RWPE2 (cell line): Measurements from ENCODE around the gene TTC28.

Source experiments
- ATAC-seq: fragments of 200-7000 bp; cut with Tn5 transposase; 3 replicates; pipeline ENCODE4 v1.9.1; 2021; ENCODE audit warnings: low read depth
- DNase-seq: peaks from one replicate; pipeline ENCODE4 v3.0.0-alpha.2; 2020; ENCODE audit warnings: low spot score
- H3K27ac ChIP-seq: fragments of 450-650 bp; 2 replicates; pipeline ENCODE4 v1.5.1; 2017; ENCODE audit warnings: mild to moderate bottlenecking; ENCODE audit not compliant: poor library complexity, severe bottlenecking
- H3K27me3 ChIP-seq: fragments of 250-450 bp; sonication (Bioruptor Pico); 2 replicates; pipeline ENCODE4 v1.5.1; 2021; ENCODE audit warnings: mild to moderate bottlenecking, moderate library complexity; ENCODE audit not compliant: insufficient read depth, poor library complexity, severe bottlenecking
- H3K36me3 ChIP-seq: fragments of 250-450 bp; sonication (Bioruptor Pico); 2 replicates; pipeline ENCODE4 v1.5.1; 2020; ENCODE audit warnings: low read depth, mild to moderate bottlenecking, moderate library complexity
- H3K4me1 ChIP-seq: fragments of 250-450 bp; sonication (Bioruptor Pico); 2 replicates; pipeline ENCODE4 v1.5.1; 2021; ENCODE audit warnings: mild to moderate bottlenecking, moderate library complexity; ENCODE audit not compliant: insufficient read depth, poor library complexity, severe bottlenecking
- H3K4me3 ChIP-seq: fragments of 250-450 bp; sonication (Bioruptor Pico); 2 replicates; pipeline ENCODE4 v1.5.1; 2021; ENCODE audit warnings: mild to moderate bottlenecking, moderate library complexity; ENCODE audit not compliant: severe bottlenecking
- H3K9me3 ChIP-seq: fragments of 250-450 bp; sonication (Bioruptor Pico); 2 replicates; pipeline ENCODE4 v1.5.1; 2021; ENCODE audit warnings: mild to moderate bottlenecking, moderate library complexity; ENCODE audit not compliant: severe bottlenecking
- TF ChIP-seq, protein P1 (sequence below): fragments of 450-650 bp; IDR thresholded peaks from one replicate; pipeline ENCODE4 v1.5.1; 2017; ENCODE audit warnings: mild to moderate bottlenecking, moderate library complexity; ENCODE audit not compliant: poor library complexity, severe bottlenecking

Gene TTC28

GRCh38 chr22:28048529-28048928 lies 631.1 kb downstream of the TTC28 start:
- no peaks in the 10 kb centered on the region for H3K27me3 ChIP-seq
- DNase-seq (no peak), ATAC-seq (no peak)
- H3K36me3 ChIP-seq, result no peaks in the 10 kb centered on the region
- no peak overlapping the region for H3K27ac ChIP-seq
- no peak overlapping the region for H3K4me3 ChIP-seq
- H3K9me3 ChIP-seq, result no peaks in the 10 kb centered on the region
- TF ChIP-seq, protein P1, sequence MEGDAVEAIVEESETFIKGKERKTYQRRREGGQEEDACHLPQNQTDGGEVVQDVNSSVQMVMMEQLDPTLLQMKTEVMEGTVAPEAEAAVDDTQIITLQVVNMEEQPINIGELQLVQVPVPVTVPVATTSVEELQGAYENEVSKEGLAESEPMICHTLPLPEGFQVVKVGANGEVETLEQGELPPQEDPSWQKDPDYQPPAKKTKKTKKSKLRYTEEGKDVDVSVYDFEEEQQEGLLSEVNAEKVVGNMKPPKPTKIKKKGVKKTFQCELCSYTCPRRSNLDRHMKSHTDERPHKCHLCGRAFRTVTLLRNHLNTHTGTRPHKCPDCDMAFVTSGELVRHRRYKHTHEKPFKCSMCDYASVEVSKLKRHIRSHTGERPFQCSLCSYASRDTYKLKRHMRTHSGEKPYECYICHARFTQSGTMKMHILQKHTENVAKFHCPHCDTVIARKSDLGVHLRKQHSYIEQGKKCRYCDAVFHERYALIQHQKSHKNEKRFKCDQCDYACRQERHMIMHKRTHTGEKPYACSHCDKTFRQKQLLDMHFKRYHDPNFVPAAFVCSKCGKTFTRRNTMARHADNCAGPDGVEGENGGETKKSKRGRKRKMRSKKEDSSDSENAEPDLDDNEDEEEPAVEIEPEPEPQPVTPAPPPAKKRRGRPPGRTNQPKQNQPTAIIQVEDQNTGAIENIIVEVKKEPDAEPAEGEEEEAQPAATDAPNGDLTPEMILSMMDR, result no peak
- no peaks in the 10 kb centered on the region for H3K4me1 ChIP-seq

DNA sequence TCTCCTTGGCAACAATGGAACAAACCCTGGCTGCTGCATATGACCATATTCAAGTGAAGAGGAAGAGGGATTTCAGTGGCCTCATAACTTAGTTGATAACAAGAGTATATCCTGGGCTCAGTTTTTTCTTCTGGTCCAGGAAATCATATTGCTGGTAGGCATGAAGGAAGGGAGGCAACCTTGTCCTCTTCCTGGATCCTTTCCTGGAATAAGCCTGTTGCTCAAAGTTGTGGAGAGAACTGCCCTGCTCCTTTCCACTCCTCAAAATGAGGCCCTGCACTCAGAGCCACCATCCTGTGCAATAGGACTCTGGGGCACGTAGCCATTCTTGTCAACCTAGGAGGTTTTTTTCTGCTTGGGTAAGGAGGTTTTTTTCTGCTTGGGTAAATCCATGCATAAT lies 631.9 kb downstream of the TTC28 start:
- DNase-seq (no peak), ATAC-seq (no peak)
- Histone ChIP-seq H3K9me3 (no peaks in the 10 kb centered on the region), H3K4me1 (no peaks in the 10 kb centered on the region), H3K27ac (no peak overlapping the region), H3K4me3 (no peak overlapping the region), H3K36me3 (no peaks in the 10 kb centered on the region), H3K27me3 (no peaks in the 10 kb centered on the region)
- TF ChIP-seq, protein P1, result no peak

- DNase-seq (no peak), ATAC-seq (no peak)
- TF ChIP-seq, protein P1, result no peak
- Histone ChIP-seq H3K27me3 (no peaks in the 10 kb centered on the region), H3K4me3 (no peak overlapping the region), H3K36me3 (no peaks in the 10 kb centered on the region), H3K27ac (no peak overlapping the region), H3K4me1 (no peaks in the 10 kb centered on the region), H3K9me3 (no peaks in the 10 kb centered on the region)
Measured at GRCh38 chr22:28046100-28046499, 633.5 kb downstream of the TTC28 start.

GRCh38 chr22:28044546-28045173 lies 635.0 kb downstream of the TTC28 start:
- no peak for DNase-seq
- H3K36me3 ChIP-seq, result no peaks in the 10 kb centered on the region
- no peaks in the 10 kb centered on the region for H3K4me1 ChIP-seq
- H3K4me3 ChIP-seq, result no peak overlapping the region
- no peaks in the 10 kb centered on the region for H3K9me3 ChIP-seq
- TF ChIP-seq, protein P1, result no peak
- no peaks in the 10 kb centered on the region for H3K27me3 ChIP-seq
- ATAC-seq, result no peak
- H3K27ac ChIP-seq, result no peak overlapping the region

DNA sequence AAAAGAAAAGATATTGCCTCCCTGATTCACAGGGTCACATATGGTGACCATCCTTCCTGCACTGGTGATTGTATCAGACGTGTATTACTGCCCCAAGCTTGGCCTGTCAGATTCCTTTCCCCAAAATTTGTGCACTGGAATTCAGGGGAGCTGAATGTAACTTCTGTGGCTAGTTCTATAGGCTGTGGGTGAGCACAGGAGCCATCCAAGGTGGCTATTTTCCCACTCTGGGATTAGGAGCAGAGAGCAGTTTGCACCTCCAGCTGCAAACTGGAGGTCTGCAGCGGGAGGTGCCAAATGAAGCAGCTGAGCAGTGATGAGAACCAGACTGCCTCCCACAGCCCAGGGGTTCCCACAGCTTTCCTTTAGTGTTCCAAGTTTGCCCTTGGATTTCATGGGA lies 636.4 kb downstream of the TTC28 start:
- H3K9me3 ChIP-seq, result no peaks in the 10 kb centered on the region
- no peak for DNase-seq
- no peak overlapping the region for H3K4me3 ChIP-seq
- TF ChIP-seq, protein P1, result no peak
- ATAC-seq, result no peak
- no peak overlapping the region for H3K27ac ChIP-seq
- no peaks in the 10 kb centered on the region for H3K27me3 ChIP-seq
- H3K36me3 ChIP-seq, result no peaks in the 10 kb centered on the region
- H3K4me1 ChIP-seq, result no peaks in the 10 kb centered on the region
